Caco-2 (cell line): ENCODE data around the gene RNF133. TPM values are rescaled to one million over a fixed set of nuclear protein-coding genes. Genes with fewer than 3 reads are reported as not detected.

Experiments
- BruUV-seq: library from RNA; stranded (reverse); fragments of 400-500 nt; replicated peaks from 2 replicates; lab custom pipeline; 2021; lab: Mats Ljungman, UMichigan
- CTCF ChIA-PET: fragments of 300-600 bp; sonication (Branson Sonifier 250); formaldehyde crosslinking; loops from one replicate; lab custom pipeline; 2022; ENCODE audit warnings: antibody characterized with exemption; lab: Charles Lee
- POLR2A ChIA-PET: fragments of 300-600 bp; sonication (Branson Sonifier 250); formaldehyde crosslinking; loops from one replicate; lab custom pipeline; 2022; ENCODE audit warnings: antibody characterized with exemption; lab: Charles Lee
- DNase-seq, 2 experiments: peaks; one replicate each; pipeline versions ENCODE4 v3.0.0 to v3.0.0-alpha.2; 2020 to 2022
- H3K27me3 ChIP-seq: replicated peaks from 2 replicates; pipeline ENCODE4 v1.6.0; 2011; ENCODE audit warnings: low read length; ENCODE audit not compliant: control insufficient read depth, insufficient read depth
- H3K36me3 ChIP-seq: 2 replicates; pipeline ENCODE4 v1.5.1; 2011; ENCODE audit warnings: low read length; ENCODE audit not compliant: control insufficient read depth, insufficient read depth
- H3K4me1 ChIP-seq: fragments of 250-450 bp; sonication (Bioruptor Pico); 2 replicates; pipeline ENCODE4 v1.5.1; 2020; ENCODE audit warnings: mild to moderate bottlenecking
- H3K4me3 ChIP-seq: 2 replicates; pipeline ENCODE4 v1.5.1; 2011; ENCODE audit warnings: low read depth, mild to moderate bottlenecking, control low read depth, low read length
- H3K9me3 ChIP-seq: fragments of 250-450 bp; sonication (Bioruptor Pico); 2 replicates; pipeline ENCODE4 v1.5.1; 2020; ENCODE audit warnings: mild to moderate bottlenecking, moderate library complexity
- H3K27ac Mint-ChIP-seq: one replicate; pipeline ENCODE4 v1.8.0; 2022; ENCODE audit warnings: mixed read lengths; ENCODE audit not compliant: unreplicated experiment
- H3K27me3 Mint-ChIP-seq: one replicate; pipeline ENCODE4 v1.8.0; 2022; ENCODE audit warnings: mixed read lengths; ENCODE audit not compliant: insufficient read depth, unreplicated experiment
- H3K36me3 Mint-ChIP-seq: one replicate; pipeline ENCODE4 v1.8.0; 2022; ENCODE audit warnings: mild to moderate bottlenecking, mixed read lengths; ENCODE audit not compliant: insufficient read depth, unreplicated experiment
- H3K4me1 Mint-ChIP-seq: one replicate; pipeline ENCODE4 v1.8.0; 2022; ENCODE audit warnings: low read depth, mixed read lengths; ENCODE audit not compliant: unreplicated experiment
- H3K4me3 Mint-ChIP-seq: one replicate; pipeline ENCODE4 v1.8.0; 2022; ENCODE audit warnings: mild to moderate bottlenecking, moderate library complexity, mixed read lengths; ENCODE audit not compliant: unreplicated experiment
- H3K9me3 Mint-ChIP-seq: one replicate; pipeline ENCODE4 v1.8.0; 2022; ENCODE audit warnings: mixed read lengths; ENCODE audit not compliant: unreplicated experiment
- intact Hi-C: fragments of 100-400 bp; cut with micrococcal nuclease; formaldehyde crosslinking; loops from one replicate; pipeline ENCODE4 v1.10.0; 2022; ENCODE audit not compliant: unreplicated experiment
- total RNA-seq: library from RNA; stranded (reverse); gene quantifications from 2 replicates; pipeline ENCODE4 v1.2.3, GENCODE V29; 2022
- TF ChIP-seq, protein P1 (sequence below), 2 experiments: fragments of 200-600 bp in 1 of 2; IDR thresholded peaks; 1 replicate in 1 of 2; 2 replicates in 1 of 2; pipeline versions ENCODE4 v1.5.1 to v1.8.0; 2011 to 2022; ENCODE audit warnings: antibody characterized with exemption in 1 of 2, control low read depth in 1 of 2, inconsistent platforms in 1 of 2, low read depth in 1 of 2, low read length in 1 of 2, mild to moderate bottlenecking in 1 of 2, moderate library complexity in 1 of 2; ENCODE audit not compliant: insufficient read depth in 1 of 2, severe bottlenecking in 1 of 2, unreplicated experiment in 1 of 2

Gene RNF133
- total RNA-seq, 1 experiment from 2014 or later: not detected

DNA sequence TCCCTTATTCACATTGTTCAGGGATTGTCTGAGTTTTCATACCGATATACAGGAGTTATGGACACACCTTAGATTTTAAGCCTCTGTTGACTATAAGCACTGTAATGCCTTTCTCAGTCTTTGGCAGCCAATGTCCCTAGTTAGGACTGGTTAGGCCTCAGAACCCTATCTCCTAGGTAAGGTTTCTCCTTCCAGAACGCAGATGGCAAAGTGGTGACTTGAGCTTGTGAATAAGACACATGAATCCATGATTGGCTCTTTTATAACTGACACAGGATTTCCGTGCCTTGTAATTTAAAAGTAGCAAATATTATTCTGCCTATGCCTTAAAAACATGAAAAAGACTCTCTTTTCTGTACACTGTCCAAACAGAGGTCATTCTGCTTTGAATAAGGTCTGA, 16.3 kb upstream of the RNF133 start:
- Histone ChIP-seq H3K4me1 (no peaks in the 10 kb centered on the region), H3K36me3 (no peaks in the 10 kb centered on the region), H3K27me3 (no peaks in the 10 kb centered on the region), H3K4me3 (no peak overlapping the region), H3K9me3 (no peaks in the 10 kb centered on the region)
- intact Hi-C loops: no loop called here
- Mint-ChIP-seq H3K27me3 (no peaks in the 10 kb centered on the region), H3K27ac (no peak overlapping the region), H3K4me3 (no peak overlapping the region), H3K36me3 (no peaks in the 10 kb centered on the region), H3K9me3 (no peaks in the 10 kb centered on the region), H3K4me1 (no peaks in the 10 kb centered on the region)
- ChIA-PET POLR2A (no interaction called here), CTCF (no interaction called here)
- TF ChIP-seq, protein P1, sequence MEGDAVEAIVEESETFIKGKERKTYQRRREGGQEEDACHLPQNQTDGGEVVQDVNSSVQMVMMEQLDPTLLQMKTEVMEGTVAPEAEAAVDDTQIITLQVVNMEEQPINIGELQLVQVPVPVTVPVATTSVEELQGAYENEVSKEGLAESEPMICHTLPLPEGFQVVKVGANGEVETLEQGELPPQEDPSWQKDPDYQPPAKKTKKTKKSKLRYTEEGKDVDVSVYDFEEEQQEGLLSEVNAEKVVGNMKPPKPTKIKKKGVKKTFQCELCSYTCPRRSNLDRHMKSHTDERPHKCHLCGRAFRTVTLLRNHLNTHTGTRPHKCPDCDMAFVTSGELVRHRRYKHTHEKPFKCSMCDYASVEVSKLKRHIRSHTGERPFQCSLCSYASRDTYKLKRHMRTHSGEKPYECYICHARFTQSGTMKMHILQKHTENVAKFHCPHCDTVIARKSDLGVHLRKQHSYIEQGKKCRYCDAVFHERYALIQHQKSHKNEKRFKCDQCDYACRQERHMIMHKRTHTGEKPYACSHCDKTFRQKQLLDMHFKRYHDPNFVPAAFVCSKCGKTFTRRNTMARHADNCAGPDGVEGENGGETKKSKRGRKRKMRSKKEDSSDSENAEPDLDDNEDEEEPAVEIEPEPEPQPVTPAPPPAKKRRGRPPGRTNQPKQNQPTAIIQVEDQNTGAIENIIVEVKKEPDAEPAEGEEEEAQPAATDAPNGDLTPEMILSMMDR (IDR thresholded peaks at IDR 0.05; ENCODE audit: insufficient read depth in 1 of 2, low read depth in 1 of 2, low read length in 1 of 2, severe bottlenecking in 1 of 2, unreplicated experiment in 1 of 2): no peak
- no peak for DNase-seq
- no TSS peak for BruUV-seq

DNA sequence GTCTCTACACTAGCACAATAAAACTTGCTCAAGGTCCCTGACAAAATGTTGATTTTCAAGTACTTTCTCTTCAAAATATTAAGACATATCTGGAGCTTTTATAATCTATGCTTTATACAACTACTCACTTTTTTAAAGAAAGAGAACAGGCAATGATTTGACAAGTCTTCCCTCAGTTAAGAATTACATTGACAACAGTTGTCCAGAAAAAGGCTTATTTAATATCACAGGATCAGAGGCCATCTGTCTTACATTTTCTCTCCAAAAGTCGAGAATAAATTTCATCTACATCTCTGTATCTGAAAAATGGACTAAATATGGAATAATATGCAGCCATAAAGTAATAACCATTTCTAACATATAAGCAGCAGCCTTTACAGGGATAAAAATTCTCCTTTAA, 12.0 kb upstream of the RNF133 start:
- CTCF ChIA-PET: no interaction called here
- TF ChIP-seq, protein P1 (IDR thresholded peaks at IDR 0.05; ENCODE audit: insufficient read depth in 1 of 2, low read depth in 1 of 2, low read length in 1 of 2, severe bottlenecking in 1 of 2, unreplicated experiment in 1 of 2): no peak
- intact Hi-C loops: no loop called here
- Mint-ChIP-seq H3K27ac (no peak overlapping the region), H3K4me3 (no peak overlapping the region), H3K9me3 (no peaks in the 10 kb centered on the region), H3K36me3 (no peaks in the 10 kb centered on the region), H3K27me3 (no peaks in the 10 kb centered on the region), H3K4me1 (no peaks in the 10 kb centered on the region)
- Histone ChIP-seq H3K36me3 (no peaks in the 10 kb centered on the region), H3K4me3 (no peak overlapping the region), H3K4me1 (no peaks in the 10 kb centered on the region), H3K27me3 (no peaks in the 10 kb centered on the region), H3K9me3 (no peaks in the 10 kb centered on the region)
- POLR2A ChIA-PET: no interaction called here
- DNase-seq: no peak
- BruUV-seq: no TSS peak

DNA sequence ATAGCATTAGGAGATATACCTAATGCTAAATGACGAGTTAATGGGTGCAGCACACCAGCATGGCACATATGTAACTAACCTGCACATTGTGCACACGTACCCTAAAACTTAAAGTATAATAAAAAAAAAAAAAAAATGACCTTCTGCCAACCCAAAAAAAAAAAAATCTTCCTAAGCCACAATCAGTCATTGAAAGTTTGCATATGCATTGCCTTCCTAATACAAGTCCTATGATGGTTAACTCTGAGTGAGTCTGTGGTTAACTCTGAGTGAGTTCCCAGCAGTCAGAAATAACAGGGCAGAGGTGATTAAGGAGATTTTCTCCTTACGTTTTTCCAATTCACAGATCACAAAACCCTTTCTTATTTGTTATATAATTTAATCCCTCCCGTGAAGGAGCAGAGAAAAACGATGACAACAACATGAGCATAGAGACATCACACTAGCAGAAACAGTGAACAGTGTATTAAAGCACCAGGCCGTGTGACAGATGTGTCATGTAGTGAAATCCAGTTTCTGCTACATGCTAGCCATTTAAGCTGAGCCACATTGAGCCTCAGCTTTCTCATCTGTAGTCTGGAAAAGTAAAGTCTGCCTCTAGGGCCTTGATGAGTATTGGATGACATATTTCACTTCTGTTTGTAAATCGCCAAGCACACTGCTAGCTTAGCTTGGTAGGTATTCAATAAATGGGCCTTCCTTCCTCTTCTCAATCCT, 11.2 kb upstream of the RNF133 start:
- no peak overlapping the region for H3K27ac Mint-ChIP-seq
- POLR2A ChIA-PET: no interaction called here

More for the DNA sequence above, 11.2 kb upstream of the RNF133 start:
- no peaks in the 10 kb centered on the region for H3K4me1 ChIP-seq
- no peak overlapping the region for H3K4me3 Mint-ChIP-seq
- no peak overlapping the region for H3K4me3 ChIP-seq
- CTCF ChIA-PET: no interaction called here
- TF ChIP-seq, protein P1 (IDR thresholded peaks at IDR 0.05; ENCODE audit: insufficient read depth in 1 of 2, low read depth in 1 of 2, low read length in 1 of 2, severe bottlenecking in 1 of 2, unreplicated experiment in 1 of 2): no peak
- no peaks in the 10 kb centered on the region for H3K27me3 Mint-ChIP-seq
- no peaks in the 10 kb centered on the region for H3K36me3 Mint-ChIP-seq
- H3K9me3 Mint-ChIP-seq: no peaks in the 10 kb centered on the region
- no peaks in the 10 kb centered on the region for H3K4me1 Mint-ChIP-seq
- no peaks in the 10 kb centered on the region for H3K36me3 ChIP-seq
- no TSS peak for BruUV-seq
- H3K27me3 ChIP-seq: no peaks in the 10 kb centered on the region
- intact Hi-C loops: no loop called here
- H3K9me3 ChIP-seq: no peaks in the 10 kb centered on the region
- DNase-seq: no peak
